ENCODE results near the gene ZNF316. TPM values are rescaled to one million over a fixed set of nuclear protein-coding genes. Genes with fewer than 3 reads are reported as not detected.

ZNF316 gene
- total RNA-seq, 1 experiment from 2014 or later = 22.2 TPM

- Histone ChIP-seq H3K79me2 (ENCODE audit: insufficient read depth, low read length) (no peaks in the 10 kb centered on the region), H2BK5ac (ENCODE audit: insufficient read length, low read length) (no peak overlapping the region), H3K23me2 (ENCODE audit: insufficient read length, low read depth, low read length, poor library complexity, severe bottlenecking) (peaks cover 11% of the 10 kb centered on the region), H4K91ac (ENCODE audit: insufficient read length, low read depth, low read length) (no peak overlapping the region), H2AFZ (ENCODE audit: low read length) (no peak overlapping the region), H2AK5ac (ENCODE audit: insufficient read length, low read length) (no peak overlapping the region), H3K14ac (ENCODE audit: insufficient read depth, low read length) (no peak overlapping the region; the same call in 1 of the 2 replicates), H2BK20ac (ENCODE audit: low read depth, low read length, poor library complexity, severe bottlenecking) (no peak overlapping the region), H3K79me1 (ENCODE audit: insufficient read depth, low read depth, low read length, poor library complexity, severe bottlenecking) (no peaks in the 10 kb centered on the region), H3K4me1 (ENCODE audit: insufficient read depth, low read length) (peaks cover 5% of the 10 kb centered on the region), H3K56ac (ENCODE audit: insufficient read length, low read depth, low read length) (no peak overlapping the region), H3K27me3 (ENCODE audit: insufficient read depth, low read length) (no peaks in the 10 kb centered on the region), H3K9me3 (ENCODE audit: control insufficient read depth, low read depth, low read length) (no peaks in the 10 kb centered on the region), H3K18ac (ENCODE audit: insufficient read length, low read depth, low read length) (no peak overlapping the region), H3K9ac (ENCODE audit: extremely low read depth, insufficient read length, low read length) (no peak overlapping the region), H3T11ph (ENCODE audit: low read length) (no peak overlapping the region), H2BK120ac (ENCODE audit: low read depth, low read length, poor library complexity, severe bottlenecking) (no peak overlapping the region), H3K4ac (ENCODE audit: low read depth, low read length) (no peak overlapping the region), H4K20me1 (ENCODE audit: control insufficient read depth, insufficient read depth, insufficient read length) (no peaks in the 10 kb centered on the region), H4K5ac (ENCODE audit: insufficient read length, low read depth, low read length) (no peak overlapping the region), H2BK15ac (ENCODE audit: low read depth, low read length) (no peak overlapping the region), H2BK12ac (ENCODE audit: insufficient read length, low read depth, low read length) (no peak overlapping the region), H3K4me2 (ENCODE audit: insufficient read depth, insufficient read length, low read length) (peak overlapping the region; percentile 24), H4K8ac (replicated peaks; ENCODE audit: insufficient read length, low read depth, low read length) (no peak overlapping the region), H3K27ac (ENCODE audit: insufficient read length, low read depth, low read length) (no peak overlapping the region), H3K23ac (ENCODE audit: insufficient read length, low read depth, low read length) (no peak overlapping the region)
- Mint-ChIP-seq H3K27ac (no peak overlapping the region), H3K9me3 (no peaks in the 10 kb centered on the region; a peak in 2 of 5 replicates), H3K36me3 (ENCODE audit: insufficient read depth in 1 of 3, low read depth in 3 of 3) (peaks cover 2 to 20% (median 15%) of the 10 kb centered on the region in 3 experiments; a peak in 6 of 7 replicates), H3K4me3 (peak overlapping the region; percentile 63 to 73), H3K27me3 (ENCODE audit: low read depth) (no peaks in the 10 kb centered on the region; the same call in 1 of the 2 replicates), H3K4me1 (peaks cover 9 to 14% of the 10 kb centered on the region in 2 experiments)
- DNase-seq = peak; percentile 77
- WGBS (ENCODE audit: extremely low coverage, insufficient read length, low lambda C conversion rate) = no CpG with 5 or more reads among the region's 63 CpGs
- no peak for TF ChIP-seq CTCF (conservative IDR thresholded peaks at IDR 0.05)
These were observed 21.2 kb upstream of the ZNF316 start for GRCh38 chr7:6615723-6616555.
